Inflammatory macrophage treated with lipopolysaccharide for 4 hours (primary cell): ENCODE results near the gene CDK6.
"Not testable (repeated sequence)": the region's sequence is repeated elsewhere in the genome, so short reads cannot be mapped to it uniquely, and the experiment has no call there.

Experiments
- DNase-seq: peaks from one replicate; pipeline ENCODE4 v3.0.0-alpha.2; 2020

Gene CDK6

DNA sequence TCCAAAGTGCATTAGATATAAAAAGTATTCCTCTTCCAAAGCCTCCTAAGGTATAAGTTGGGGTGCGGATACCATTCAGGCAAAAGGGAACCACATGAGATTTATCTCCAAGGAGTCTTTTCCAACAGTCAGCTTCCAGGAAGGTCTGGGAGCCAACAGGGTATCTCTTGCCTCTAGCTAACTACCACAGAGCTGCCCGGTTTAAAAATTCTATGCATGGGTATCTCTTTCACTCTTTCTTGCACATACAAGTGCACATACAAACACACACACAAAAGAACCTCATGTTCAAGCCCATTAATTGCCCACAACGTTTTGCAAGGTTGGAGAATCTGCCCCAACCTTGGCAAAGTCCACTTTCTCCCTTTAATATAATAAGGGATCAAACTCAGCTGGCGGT is 80.7 kb downstream of the CDK6 start:
- DNase-seq, result no peak

DNA sequence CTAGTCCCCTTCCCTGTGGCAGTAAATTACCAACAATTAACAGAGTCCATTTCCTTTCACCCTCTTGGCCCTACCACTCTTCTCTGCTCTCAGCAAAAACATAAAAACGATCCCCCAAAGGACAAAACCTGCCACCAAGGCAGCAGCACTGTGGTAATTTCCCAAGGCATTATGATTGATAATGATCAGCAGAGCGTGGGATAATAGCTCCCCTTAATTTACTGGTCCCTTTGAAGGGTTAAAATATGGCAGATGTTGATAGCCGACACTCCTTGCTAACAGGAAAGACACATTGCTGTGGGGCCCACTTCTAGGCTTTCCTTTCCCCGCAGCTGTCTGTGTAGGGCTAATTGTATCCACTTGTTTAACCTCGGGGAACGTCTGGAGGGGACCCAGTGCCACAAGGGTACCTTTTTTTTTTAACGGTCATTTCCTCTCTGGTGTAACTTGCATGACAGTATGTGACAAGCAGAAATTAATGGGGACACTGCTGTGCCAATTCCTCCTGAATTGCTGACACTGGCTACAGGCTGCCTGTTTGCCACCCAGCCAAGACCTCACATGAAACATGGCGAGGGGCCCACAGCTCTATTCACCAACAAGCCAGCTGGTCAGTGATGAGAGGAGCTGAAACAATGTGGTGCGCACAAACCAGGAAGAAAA is 81.3 kb downstream of the CDK6 start:
- DNase-seq, result no peak

GRCh38 chr7:92753614-92754013 is 82.8 kb downstream of the CDK6 start:
- no peak for DNase-seq

DNA sequence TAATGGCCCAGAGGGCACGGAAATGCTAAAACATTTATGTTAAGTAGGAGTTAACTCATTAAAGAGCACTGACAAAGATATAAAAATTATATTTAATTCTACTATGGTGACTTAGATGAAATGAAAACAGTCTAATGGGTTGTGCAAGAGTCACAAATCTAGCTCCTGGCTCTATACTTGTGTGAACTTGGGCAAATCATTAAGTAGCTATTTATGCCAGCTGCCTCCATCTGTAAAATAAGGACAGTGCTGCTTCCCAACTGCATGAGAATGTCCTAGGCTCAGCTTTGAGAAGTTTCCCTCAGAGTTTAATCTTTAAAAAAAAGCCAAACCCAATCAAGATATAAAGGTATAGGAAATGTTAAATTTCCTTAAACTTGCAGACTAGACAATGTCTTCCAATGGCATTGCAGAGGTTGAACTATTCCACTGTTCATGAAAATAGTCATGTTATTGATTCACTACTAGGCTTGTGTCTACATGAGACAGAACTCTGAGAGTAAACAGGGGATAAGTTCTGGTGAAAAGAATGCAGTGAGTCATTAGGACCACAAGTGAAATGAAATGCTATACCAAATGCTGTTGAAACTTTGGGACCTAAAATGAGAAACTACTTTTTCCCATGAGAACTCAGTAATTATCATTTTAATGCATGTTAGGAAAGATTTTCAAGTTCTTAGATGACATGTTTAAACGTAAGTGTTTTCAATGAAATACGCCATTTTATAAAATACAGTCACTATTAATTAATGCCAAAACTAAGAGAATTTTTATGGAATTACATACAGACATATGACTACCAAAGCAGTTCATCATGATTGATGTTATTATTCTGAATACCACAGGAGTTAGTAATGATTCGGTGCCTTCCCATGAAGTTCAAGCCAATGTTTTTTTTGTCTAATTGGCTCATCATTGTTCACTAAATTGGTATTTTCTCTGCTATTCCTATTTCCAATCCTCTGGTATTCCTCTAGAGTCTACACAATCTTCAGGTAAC is 84.2 kb downstream of the CDK6 start:
- DNase-seq, result no peak

DNA sequence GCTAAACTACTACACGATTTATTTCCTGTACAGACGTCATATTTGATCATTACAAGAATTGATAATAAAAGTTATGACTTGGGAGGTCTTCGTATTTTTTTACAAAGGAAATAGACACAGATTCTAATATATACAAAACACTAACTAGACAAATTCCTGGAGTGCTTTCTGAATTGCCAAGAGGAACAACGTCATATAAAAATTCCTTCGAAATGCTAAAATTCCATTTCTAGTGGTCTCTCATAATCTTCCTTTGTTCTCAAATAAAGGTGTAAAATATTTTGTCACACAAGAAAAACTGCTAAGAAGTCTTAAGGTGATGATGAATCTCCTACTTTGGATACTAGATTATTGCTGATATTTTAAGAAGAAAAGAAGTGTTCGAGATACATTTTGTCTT is 85.4 kb downstream of the CDK6 start:
- DNase-seq, result no peak

DNA sequence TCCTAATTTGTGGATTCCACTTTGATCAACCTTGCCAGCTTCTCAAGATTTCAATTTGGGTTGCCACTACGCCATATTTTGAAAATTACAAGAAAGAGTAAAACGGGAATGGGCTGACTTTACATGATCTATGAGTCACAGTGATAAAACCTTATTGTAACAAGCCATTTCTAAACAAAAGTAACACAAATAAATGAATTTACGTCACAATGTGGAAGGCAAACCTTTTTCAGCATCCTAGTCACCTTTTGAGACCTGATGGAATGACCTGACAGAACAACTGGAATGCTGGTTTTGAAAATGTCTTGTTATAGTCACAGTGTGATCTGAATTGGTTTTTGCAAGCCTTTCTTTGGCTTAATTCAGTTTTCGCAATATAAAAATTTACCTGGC is 85.9 kb downstream of the CDK6 start:
- DNase-seq, result no peak

DNA sequence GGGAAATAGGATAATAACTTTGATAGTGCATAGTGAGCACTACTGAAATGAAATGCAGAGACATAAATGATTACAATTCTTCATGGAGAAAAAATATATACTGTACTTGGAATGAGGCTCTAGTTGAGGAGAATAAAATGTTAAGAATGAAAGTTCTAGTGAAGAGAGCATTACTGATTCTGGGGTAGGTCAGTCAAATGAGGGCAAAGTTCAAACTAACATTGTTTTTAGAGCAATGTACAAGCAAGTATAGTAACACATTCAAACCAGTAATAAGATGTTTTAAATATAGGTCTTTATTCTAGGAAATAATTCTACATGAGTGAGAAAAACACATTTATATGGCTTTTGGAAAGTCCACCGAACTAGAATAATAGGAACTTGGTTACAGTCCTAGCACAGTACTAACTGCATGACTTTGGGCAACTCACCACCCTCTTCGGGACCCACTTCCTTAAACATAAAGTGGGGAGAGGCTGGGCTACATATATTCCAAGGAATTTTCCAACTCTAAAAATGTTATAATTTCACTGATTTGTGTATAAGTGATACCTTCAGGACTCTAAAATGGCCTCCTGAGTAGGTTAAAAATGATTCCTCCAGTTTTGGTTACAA is 86.4 kb downstream of the CDK6 start:
- DNase-seq, result no peak

DNA sequence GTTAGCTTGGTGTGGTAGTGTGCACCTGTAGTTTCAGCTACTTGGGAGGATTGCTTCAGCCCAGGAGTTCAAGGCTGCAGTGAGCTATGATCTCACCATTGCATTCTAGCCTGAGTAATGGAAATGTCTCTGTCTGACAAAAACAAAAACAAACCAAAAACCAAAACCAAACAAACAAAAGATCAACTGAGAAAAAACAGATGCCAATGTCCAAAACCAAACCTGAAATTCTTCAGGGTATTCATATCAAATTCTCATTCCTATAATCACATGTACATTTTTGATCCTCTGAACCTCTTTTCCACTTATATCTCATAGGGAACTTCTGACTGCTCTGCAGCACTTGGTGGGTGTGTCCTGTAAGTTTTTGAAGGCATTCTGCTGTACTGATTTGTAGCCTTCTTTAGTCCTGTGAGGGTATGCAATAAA is 87.0 kb downstream of the CDK6 start:
- DNase-seq, result no peak

GRCh38 chr7:92748495-92748894 is 87.9 kb downstream of the CDK6 start:
- DNase-seq, result no peak

- no peak for DNase-seq
Measured at GRCh38 chr7:92747041-92747835, 89.1 kb downstream of the CDK6 start.

- no peak for DNase-seq
Measured at GRCh38 chr7:92745241-92745640, 91.1 kb downstream of the CDK6 start.

- not testable (repeated sequence) for DNase-seq
Measured at GRCh38 chr7:92744180-92744579, 92.2 kb downstream of the CDK6 start.

DNA sequence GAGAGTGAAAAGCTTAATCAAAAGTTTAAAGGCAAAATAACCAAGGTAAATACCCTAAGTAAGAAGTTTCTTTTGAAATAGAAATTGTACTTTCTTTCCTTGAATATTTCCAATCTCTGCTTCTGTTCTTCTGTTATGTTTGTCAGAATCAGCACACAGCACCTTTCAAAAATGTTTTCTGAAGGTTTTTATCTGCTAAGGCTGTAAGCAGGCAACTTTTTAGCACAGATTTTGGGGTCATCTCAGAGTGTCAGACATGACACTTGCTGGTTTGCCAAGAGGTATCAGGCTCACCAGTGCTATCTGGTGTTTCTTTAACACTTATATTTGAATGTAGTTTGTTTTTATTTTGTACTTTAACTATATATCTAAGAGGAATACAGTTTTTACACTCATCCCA is 94.2 kb downstream of the CDK6 start:
- no peak for DNase-seq

DNA sequence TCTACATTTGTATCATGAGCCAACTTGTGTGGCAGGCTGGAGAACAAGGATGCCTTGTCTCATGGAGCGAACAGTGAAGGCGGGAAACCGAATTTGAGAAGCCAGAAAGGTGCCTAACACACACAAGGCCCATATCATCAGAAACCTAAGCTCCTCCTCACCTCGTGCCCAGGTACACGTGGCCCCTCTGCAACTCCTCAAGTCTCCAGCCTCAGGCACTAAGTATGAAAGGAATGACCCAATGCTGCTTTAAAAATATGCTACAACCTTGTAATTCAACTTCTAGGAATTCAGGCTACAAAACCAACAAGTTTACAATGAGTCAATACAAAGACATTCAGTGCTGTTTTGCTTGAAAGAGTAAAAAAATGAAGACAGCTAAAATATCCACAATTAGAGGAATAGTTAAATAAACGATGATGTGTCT is 95.7 kb downstream of the CDK6 start:
- DNase-seq, result no peak

- no peak for DNase-seq
Measured at GRCh38 chr7:92740134-92740533, 96.2 kb downstream of the CDK6 start.

DNA sequence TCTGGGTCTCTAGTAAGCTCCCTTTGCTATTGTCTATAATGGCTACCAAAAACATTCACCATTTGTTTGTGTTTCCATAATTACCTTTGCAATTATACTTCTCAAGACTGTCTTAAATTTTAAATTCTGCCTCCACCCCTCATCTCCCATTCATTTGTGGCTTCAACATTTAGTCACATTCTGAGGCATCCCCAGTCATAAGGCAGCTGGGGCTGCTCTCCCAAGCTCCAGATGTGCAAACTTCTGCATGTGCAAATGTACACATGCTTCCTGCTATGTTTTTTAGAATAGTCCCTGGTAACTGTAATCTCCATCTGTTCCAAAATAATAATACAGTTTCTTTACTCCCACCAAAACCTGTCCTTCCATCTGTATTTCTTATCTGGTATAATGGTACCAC is 97.3 kb downstream of the CDK6 start:
- no peak for DNase-seq

- DNase-seq, result no peak
Measured at GRCh38 chr7:92737706-92738105, 98.7 kb downstream of the CDK6 start.

DNA sequence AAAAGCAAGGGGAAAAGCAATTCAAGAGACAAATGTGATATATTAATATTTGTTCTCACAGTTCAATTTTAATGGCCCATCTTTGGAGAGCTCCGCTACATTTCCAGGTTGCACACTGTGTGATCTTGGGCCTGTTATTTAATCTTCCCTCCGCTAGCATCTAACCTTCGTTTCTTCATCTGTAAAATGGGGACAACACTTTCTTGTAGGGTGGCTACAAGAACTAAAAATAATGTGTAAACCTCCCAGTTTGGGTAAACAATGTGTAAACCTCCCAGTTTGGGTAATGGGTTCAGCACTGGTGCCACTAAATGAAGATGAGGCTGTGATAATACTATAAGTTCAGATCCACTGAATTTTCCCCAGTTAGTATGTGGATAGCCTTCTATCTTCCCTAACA is 99.5 kb downstream of the CDK6 start:
- no peak for DNase-seq

GRCh38 chr7:92735707-92736106 is 100.7 kb downstream of the CDK6 start:
- no peak for DNase-seq

- DNase-seq, result peak; percentile 56
Measured at GRCh38 chr7:92732316-92733036, 103.9 kb downstream of the CDK6 start.

- peak; percentile 94 for DNase-seq
Measured at GRCh38 chr7:92731335-92732063, 104.9 kb downstream of the CDK6 start.
